RWPE1 (cell line): Measurements from ENCODE around the gene PTPRD.
"Not testable (repeated sequence)": the region's sequence is repeated elsewhere in the genome, so short reads cannot be mapped to it uniquely, and the experiment has no call there.

Experiments
- CTCF ChIA-PET: fragments of 350-600 bp; sonication (Branson Sonifier 250); formaldehyde crosslinking; extraction: SDS; loops from one replicate; lab custom pipeline; 2021; lab: Yijun Ruan, JAX
- POLR2A ChIA-PET: fragments of 400-600 bp; formaldehyde crosslinking; extraction: SDS; loops from one replicate; lab custom pipeline; 2020; ENCODE audit warnings: antibody characterized with exemption; ENCODE audit not compliant: low non-redundant PET; lab: Yijun Ruan, JAX
- DNase-seq: peaks from one replicate; pipeline ENCODE4 v3.0.0; 2012; ENCODE audit warnings: low spot score
- H3K27ac ChIP-seq: fragments of 450-650 bp; 2 replicates; pipeline ENCODE4 v1.5.1; 2017
- TF ChIP-seq, protein P1 (sequence below): fragments of 450-650 bp; conservative IDR thresholded peaks from 2 replicates; pipeline ENCODE4 v1.5.1; 2017; ENCODE audit warnings: low read depth, mild to moderate bottlenecking

PTPRD gene

GRCh38 chr9:8705861-8706260, 1906.9 kb downstream of the PTPRD start:
- ChIA-PET POLR2A (no interaction called here), CTCF (no interaction called here)
- DNase-seq, result no peak
- TF ChIP-seq, protein P1, sequence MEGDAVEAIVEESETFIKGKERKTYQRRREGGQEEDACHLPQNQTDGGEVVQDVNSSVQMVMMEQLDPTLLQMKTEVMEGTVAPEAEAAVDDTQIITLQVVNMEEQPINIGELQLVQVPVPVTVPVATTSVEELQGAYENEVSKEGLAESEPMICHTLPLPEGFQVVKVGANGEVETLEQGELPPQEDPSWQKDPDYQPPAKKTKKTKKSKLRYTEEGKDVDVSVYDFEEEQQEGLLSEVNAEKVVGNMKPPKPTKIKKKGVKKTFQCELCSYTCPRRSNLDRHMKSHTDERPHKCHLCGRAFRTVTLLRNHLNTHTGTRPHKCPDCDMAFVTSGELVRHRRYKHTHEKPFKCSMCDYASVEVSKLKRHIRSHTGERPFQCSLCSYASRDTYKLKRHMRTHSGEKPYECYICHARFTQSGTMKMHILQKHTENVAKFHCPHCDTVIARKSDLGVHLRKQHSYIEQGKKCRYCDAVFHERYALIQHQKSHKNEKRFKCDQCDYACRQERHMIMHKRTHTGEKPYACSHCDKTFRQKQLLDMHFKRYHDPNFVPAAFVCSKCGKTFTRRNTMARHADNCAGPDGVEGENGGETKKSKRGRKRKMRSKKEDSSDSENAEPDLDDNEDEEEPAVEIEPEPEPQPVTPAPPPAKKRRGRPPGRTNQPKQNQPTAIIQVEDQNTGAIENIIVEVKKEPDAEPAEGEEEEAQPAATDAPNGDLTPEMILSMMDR, result no peak
- H3K27ac ChIP-seq, result no peak overlapping the region

DNA sequence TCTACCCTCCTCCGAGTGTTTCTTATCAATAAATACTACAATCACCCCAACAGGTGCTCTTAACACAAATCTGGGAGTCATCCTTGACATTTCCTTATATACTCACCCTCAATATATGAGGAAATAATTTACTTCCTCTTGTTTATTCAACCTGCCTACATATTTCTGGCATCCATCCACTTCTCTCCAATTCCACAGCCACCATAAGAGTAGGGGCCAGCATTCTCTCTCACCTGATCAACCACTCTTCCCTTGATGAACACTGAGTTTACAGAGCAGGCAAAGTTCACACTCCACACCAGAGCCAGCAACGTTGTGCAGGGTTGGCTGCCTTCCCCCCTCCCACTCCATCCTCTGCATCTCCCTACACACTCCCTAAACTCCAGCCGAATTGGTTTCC, 1908.9 kb downstream of the PTPRD start:
- TF ChIP-seq, protein P1, result no peak
- ChIA-PET POLR2A (no interaction called here), CTCF (no interaction called here)
- no peak for DNase-seq
- H3K27ac ChIP-seq, result no peak overlapping the region

- ChIA-PET POLR2A (no interaction called here), CTCF (interaction anchor here (0.6 kb wide), 1 partner anchor 211 kb away, joined by 4 read pairs; no protein-coding TSS in a partner anchor)
- TF ChIP-seq, protein P1, result no peak
- no peak overlapping the region for H3K27ac ChIP-seq
- DNase-seq, result no peak
Observed at GRCh38 chr9:8701904-8702303, 1910.9 kb downstream of the PTPRD start.

- POLR2A ChIA-PET, DNase-seq, CTCF ChIA-PET, H3K27ac ChIP-seq: not testable (repeated sequence)
Observed at GRCh38 chr9:8697565-8697964, 1915.2 kb downstream of the PTPRD start.

GRCh38 chr9:8696516-8696915, 1916.3 kb downstream of the PTPRD start:
- POLR2A ChIA-PET, result no interaction called here
- CTCF ChIA-PET, result no interaction called here
- no peak overlapping the region for H3K27ac ChIP-seq
- no peak for DNase-seq
- TF ChIP-seq, protein P1, result no peak

DNA sequence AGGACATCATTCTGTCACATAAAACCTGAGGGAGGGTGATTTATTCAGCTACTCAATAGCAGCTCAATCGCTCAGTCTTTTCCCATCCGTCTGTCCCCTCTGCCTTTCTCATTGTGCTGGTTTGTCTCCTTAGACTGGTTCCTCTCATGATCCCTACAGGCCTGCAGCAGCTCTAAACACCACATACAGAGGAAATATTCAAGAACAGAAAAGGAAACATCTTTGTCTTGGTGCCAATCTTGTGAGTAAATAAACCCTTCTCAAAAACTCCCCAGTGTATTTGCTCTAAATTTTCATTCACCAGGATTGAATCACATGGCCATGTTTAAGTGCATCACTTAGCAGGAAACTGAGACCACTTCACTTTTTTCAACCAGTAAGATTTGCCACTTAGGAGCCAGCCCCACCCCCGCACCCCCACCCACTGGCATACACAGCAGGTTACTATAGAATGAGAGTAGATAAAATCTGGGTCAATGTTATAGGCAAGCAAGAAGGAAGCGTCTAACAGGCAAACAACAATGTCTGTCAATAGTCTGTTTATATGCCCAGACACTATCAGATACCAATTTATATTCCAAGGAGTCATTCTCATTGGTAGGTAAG, 1917.7 kb downstream of the PTPRD start:
- ChIA-PET POLR2A (no interaction called here), CTCF (no interaction called here)
- TF ChIP-seq, protein P1, result no peak
- no peak for DNase-seq
- no peak overlapping the region for H3K27ac ChIP-seq

DNA sequence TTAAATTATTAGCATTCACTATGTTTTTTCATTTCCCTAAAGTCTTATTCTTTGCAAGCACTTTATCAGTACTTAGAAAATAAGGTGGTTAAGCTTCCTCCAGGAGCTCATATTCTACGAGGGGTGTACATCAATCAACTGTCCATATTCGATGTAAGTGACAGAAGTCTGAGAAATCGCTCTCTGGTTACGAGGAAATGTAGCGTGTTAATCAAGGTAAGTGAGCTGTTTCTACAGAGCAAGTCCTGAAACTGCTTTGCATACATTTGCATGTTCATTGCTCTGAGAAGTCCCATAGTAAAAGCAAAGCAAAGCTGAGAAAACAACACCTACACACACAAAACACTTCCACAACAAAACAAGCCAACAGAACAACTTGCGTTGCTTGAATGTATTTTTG, 1919.3 kb downstream of the PTPRD start:
- TF ChIP-seq, protein P1, result no peak
- CTCF ChIA-PET, result no interaction called here
- H3K27ac ChIP-seq, result no peak overlapping the region
- no peak for DNase-seq
- POLR2A ChIA-PET, result no interaction called here
